DOHH2 (cell line): ENCODE measurements around the gene NPFFR2.

Experiments
- H3F3A ChIP-seq: fragments of 200-600 bp; sonication (generic), shearing (Covaris generic); 2 replicates; pipeline ENCODE4 v1.6.0; 2016; ENCODE audit warnings: antibody characterized with exemption, mild to moderate bottlenecking; ENCODE audit not compliant: control insufficient read depth, insufficient read depth
- H3K27ac ChIP-seq: fragments of 200-600 bp; sonication (generic); 2 replicates; pipeline ENCODE4 v1.5.1; 2014; ENCODE audit warnings: low read depth, mild to moderate bottlenecking, low read length, moderate library complexity
- H3K27me3 ChIP-seq: fragments of 200-600 bp; sonication (generic); 2 replicates; pipeline ENCODE4 v1.6.1; 2014; ENCODE audit warnings: mild to moderate bottlenecking, low read length, mixed read lengths; ENCODE audit not compliant: control insufficient read depth
- H3K36me3 ChIP-seq: fragments of 200-600 bp; sonication (generic); 2 replicates; pipeline ENCODE4 v1.6.1; 2014; ENCODE audit warnings: mild to moderate bottlenecking, low read length, moderate library complexity, mixed read lengths; ENCODE audit not compliant: control insufficient read depth
- H3K4me1 ChIP-seq: fragments of 200-600 bp; sonication (generic); 2 replicates; pipeline ENCODE4 v1.6.1; 2014; ENCODE audit warnings: mild to moderate bottlenecking, low read length, mixed read lengths; ENCODE audit not compliant: control insufficient read depth
- H3K4me2 ChIP-seq: fragments of 200-600 bp; sonication (generic); 2 replicates; pipeline ENCODE4 v1.6.0; 2014; ENCODE audit warnings: mild to moderate bottlenecking, low read length, moderate library complexity
- H3K4me3 ChIP-seq: fragments of 200-600 bp; sonication (generic); 2 replicates; pipeline ENCODE4 v1.5.1; 2014; ENCODE audit warnings: mild to moderate bottlenecking, low read length, mixed read lengths
- H3K79me2 ChIP-seq: fragments of 200-600 bp; sonication (generic); 2 replicates; pipeline ENCODE4 v1.6.1; 2014; ENCODE audit warnings: mild to moderate bottlenecking, low read length, mixed read lengths; ENCODE audit not compliant: control insufficient read depth
- H3K9me2 ChIP-seq: fragments of 200-600 bp; sonication (generic); replicated peaks from 2 replicates; pipeline ENCODE4 v1.6.1; 2014; ENCODE audit warnings: mild to moderate bottlenecking, low read length, mixed read lengths; ENCODE audit not compliant: control insufficient read depth
- H3K9me3 ChIP-seq: fragments of 200-600 bp; sonication (generic); 2 replicates; pipeline ENCODE4 v1.6.1; 2014; ENCODE audit warnings: antibody characterized with exemption, low read length, mixed read lengths; ENCODE audit not compliant: control insufficient read depth, insufficient read depth
- H4K20me1 ChIP-seq: fragments of 200-600 bp; sonication (generic); 2 replicates; pipeline ENCODE4 v1.6.0; 2014; ENCODE audit warnings: low read depth, mild to moderate bottlenecking, antibody characterized with exemption, low read length, moderate library complexity; ENCODE audit not compliant: control insufficient read depth, insufficient read depth
- EZH2phosphoT487 ChIP-seq: fragments of 200-600 bp; sonication (generic); IDR thresholded peaks from 2 replicates; pipeline ENCODE4 v1.6.1; 2017; ENCODE audit warnings: borderline replicate concordance, mild to moderate bottlenecking, antibody characterized with exemption, low read length, moderate library complexity, mixed read lengths
- TF ChIP-seq, protein P1 (sequence below): fragments of 200-600 bp; sonication (generic); IDR thresholded peaks from one replicate; pipeline ENCODE4 v1.5.1; 2014; ENCODE audit warnings: antibody characterized with exemption, mild to moderate bottlenecking, low read depth, low read length; ENCODE audit not compliant: poor library complexity, severe bottlenecking

NPFFR2 gene

DNA sequence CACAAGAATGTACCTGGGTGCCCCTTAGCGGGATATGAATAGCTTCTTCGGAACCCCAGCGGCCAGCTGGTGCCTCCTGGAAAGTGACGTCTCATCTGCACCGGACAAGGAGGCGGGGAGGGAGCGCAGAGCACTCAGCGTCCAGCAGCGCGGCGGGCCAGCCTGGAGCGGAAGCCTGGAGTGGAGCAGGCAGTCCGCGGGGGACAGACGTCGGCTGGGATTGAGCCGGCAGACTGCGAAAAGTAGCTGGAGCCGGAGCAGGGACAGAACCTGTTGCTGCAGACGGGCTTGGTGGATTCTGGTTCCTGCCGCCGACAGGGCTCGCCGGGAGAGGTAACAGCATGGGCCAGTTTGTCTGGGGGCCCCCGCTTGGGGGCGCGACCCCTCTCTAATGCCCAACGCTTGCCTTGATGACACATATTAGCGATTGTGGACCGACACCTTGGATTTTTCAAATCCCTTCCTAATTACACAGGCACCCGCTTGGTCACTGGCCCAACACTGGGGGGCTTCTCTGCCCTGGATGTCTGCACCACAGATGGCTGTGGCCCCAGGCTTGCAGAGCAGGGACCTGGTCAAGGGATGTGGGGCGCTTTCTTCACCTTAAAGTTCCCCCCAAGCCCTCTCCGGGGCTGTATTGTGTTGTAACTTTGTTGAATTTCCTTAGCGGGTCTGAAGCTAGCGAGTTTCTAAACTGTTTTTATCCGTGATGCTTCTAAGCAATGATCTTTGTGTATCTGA is at the start of gene NPFFR2:
Gene NPFFR2, plus strand, starts transcription at position 133 of the 741 bp plus-strand sequence. CDS start 96,592 bp downstream, outside the sequence.
- H3K79me2 ChIP-seq, result no peaks in the 10 kb centered on the region
- H3K9me3 ChIP-seq, result no peaks in the 10 kb centered on the region
- H4K20me1 ChIP-seq, result no peaks in the 10 kb centered on the region
- H3K9me2 ChIP-seq, result no peaks in the 10 kb centered on the region
- no peak within 1 kb of the TSS for H3K27ac ChIP-seq
- H3K4me2 ChIP-seq, result no peak within 1 kb of the TSS
- no peak within 1 kb of the TSS for H3K4me3 ChIP-seq
- no peaks in the 10 kb centered on the region for H3K27me3 ChIP-seq
- TF ChIP-seq EZH2phosphoT487, result no peak
- TF ChIP-seq, protein P1, sequence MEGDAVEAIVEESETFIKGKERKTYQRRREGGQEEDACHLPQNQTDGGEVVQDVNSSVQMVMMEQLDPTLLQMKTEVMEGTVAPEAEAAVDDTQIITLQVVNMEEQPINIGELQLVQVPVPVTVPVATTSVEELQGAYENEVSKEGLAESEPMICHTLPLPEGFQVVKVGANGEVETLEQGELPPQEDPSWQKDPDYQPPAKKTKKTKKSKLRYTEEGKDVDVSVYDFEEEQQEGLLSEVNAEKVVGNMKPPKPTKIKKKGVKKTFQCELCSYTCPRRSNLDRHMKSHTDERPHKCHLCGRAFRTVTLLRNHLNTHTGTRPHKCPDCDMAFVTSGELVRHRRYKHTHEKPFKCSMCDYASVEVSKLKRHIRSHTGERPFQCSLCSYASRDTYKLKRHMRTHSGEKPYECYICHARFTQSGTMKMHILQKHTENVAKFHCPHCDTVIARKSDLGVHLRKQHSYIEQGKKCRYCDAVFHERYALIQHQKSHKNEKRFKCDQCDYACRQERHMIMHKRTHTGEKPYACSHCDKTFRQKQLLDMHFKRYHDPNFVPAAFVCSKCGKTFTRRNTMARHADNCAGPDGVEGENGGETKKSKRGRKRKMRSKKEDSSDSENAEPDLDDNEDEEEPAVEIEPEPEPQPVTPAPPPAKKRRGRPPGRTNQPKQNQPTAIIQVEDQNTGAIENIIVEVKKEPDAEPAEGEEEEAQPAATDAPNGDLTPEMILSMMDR, result no peak
- no peaks in the 10 kb centered on the region for H3K4me1 ChIP-seq
- H3F3A ChIP-seq, result no peaks in the 10 kb centered on the region
- H3K36me3 ChIP-seq, result no peaks in the 10 kb centered on the region

DNA sequence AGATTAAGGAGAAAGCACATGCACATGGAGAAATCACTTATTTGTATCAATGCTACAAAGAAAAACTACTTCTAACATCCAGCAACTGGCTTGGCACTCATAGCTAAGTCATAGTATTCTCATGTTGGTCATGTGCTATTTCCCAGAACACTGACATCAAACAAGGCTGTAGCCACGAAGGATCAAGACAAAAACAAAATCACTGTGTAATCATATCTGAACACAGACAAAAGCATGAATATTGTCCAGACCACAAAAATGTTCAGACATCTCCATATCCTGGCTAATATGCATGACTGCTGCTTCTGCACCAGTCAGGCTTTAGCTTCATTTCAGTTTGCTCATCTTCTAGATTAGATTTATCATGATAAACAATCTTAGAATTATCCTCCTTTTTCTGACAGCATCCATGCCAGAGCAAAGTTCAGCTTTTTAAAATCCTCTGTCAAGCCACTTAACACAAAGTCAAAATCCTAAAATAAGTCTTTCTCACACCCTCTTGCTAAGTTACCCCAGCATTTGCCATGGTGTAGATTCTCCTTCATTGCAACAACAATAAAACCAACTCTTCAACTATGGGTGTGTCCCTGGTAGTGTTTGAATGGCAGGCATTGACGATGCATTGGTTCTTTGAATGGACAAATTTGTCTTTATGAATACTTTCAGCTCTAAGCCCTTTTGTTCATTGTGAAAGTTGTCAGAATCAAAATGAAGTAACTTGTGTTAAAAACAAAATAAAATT is 39.1 kb upstream of the NPFFR2 start:
- Histone ChIP-seq H3K9me2 (no peaks in the 10 kb centered on the region), H3K9me3 (no peaks in the 10 kb centered on the region), H3K4me1 (no peaks in the 10 kb centered on the region), H3K27ac (no peak overlapping the region), H4K20me1 (no peaks in the 10 kb centered on the region), H3K79me2 (no peaks in the 10 kb centered on the region), H3K4me3 (no peak overlapping the region), H3K36me3 (no peaks in the 10 kb centered on the region), H3K4me2 (no peak overlapping the region), H3F3A (no peaks in the 10 kb centered on the region), H3K27me3 (no peaks in the 10 kb centered on the region)
- TF ChIP-seq EZH2phosphoT487, result no peak
- TF ChIP-seq, protein P1, result no peak

DNA sequence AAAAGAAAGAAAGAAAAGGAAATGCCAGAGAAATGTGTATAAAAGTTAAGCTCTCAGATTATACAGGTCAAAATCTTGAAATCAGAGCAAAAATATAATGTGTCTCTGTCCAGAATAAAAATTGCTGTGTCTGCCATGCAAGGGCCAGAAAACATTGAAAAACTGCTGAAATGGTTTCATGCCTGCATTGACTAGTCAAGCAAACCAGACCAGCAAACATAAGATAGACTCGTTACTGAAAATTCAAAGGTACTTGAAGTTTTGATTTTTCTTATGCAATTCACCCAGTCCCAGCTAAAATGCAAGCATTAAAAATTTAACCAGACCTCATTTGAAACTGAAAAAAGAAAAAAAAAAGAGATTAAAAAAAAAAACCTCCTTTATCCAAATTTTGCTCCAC is 37.2 kb upstream of the NPFFR2 start:
- Histone ChIP-seq H3F3A (no peaks in the 10 kb centered on the region), H3K4me1 (no peaks in the 10 kb centered on the region), H3K27me3 (no peaks in the 10 kb centered on the region), H3K9me2 (no peaks in the 10 kb centered on the region), H3K4me2 (no peak overlapping the region), H4K20me1 (no peaks in the 10 kb centered on the region), H3K36me3 (no peaks in the 10 kb centered on the region), H3K79me2 (no peaks in the 10 kb centered on the region), H3K9me3 (no peaks in the 10 kb centered on the region), H3K4me3 (no peak overlapping the region), H3K27ac (no peak overlapping the region)
- TF ChIP-seq EZH2phosphoT487, result no peak
- TF ChIP-seq, protein P1, result no peak
